HepG2 (cell line): ENCODE results near the gene FRMD1. TPM values are rescaled to one million over a fixed set of nuclear protein-coding genes. Genes with fewer than 3 reads are reported as not detected.

Source experiments
- ATAC-seq: fragments of 200-7000 bp; cut with Tn5 transposase; 3 replicates; pipeline ENCODE4 v1.9.1; 2020; ENCODE audit warnings: mild to moderate bottlenecking, moderate library complexity
- BruUV-seq: library from RNA; stranded (reverse); fragments of 400-500 nt; replicated peaks from 2 replicates; lab custom pipeline; 2021; lab: Mats Ljungman, UMichigan
- CTCF ChIA-PET: fragments of 300-600 bp; formaldehyde crosslinking; extraction: SDS; loops from one replicate; lab custom pipeline; 2021; ENCODE audit warnings: low total read pairs, inconsistent platforms, low intra/inter-chr PET ratio; lab: Yijun Ruan, JAX
- POLR2A ChIA-PET: fragments of 350-600 bp; sonication (Branson Sonifier 250); formaldehyde crosslinking; loops from one replicate; lab custom pipeline; 2020; ENCODE audit warnings: antibody characterized with exemption, inconsistent platforms; lab: Yijun Ruan, JAX
- DNase-seq: peaks from one replicate; pipeline ENCODE4 v3.0.0-alpha.2; 2015; ENCODE audit warnings: low spot score
- FAIRE-seq: peaks from 3 replicates; lab custom pipeline; 2011; peaks lifted over from hg19 to GRCh38; lab: Jason Lieb, UNC
- H2AFZ ChIP-seq: one replicate; pipeline ENCODE4 v1.6.1; 2011; ENCODE audit warnings: low read length, inconsistent platforms
- H3K27ac ChIP-seq: fragments of 300-600 bp; 3 replicates; pipeline ENCODE4 v1.8.0; 2011; ENCODE audit warnings: mixed run types, mild to moderate bottlenecking, mixed read lengths, low read length, inconsistent platforms; ENCODE audit not compliant: insufficient read depth; ENCODE audit errors: extremely low read length
- H3K27me3 ChIP-seq, 2 experiments: fragments of 200-600 bp in 1 of 2; 2 replicates in 1 of 2; 3 replicates in 1 of 2; pipeline versions ENCODE4 v1.6.0 to v1.8.0; 2011; ENCODE audit warnings: low read length in 2 of 2, mild to moderate bottlenecking in 2 of 2, moderate library complexity in 2 of 2, inconsistent platforms in 1 of 2; ENCODE audit not compliant: insufficient read depth in 2 of 2, control insufficient read depth in 1 of 2
- H3K36me3 ChIP-seq, 2 experiments: fragments of 200-600 bp in 1 of 2; replicated peaks in 1 of 2; 2 replicates in 1 of 2; 3 replicates in 1 of 2; pipeline versions ENCODE4 v1.5.1 to v1.8.0; 2011; ENCODE audit warnings: low read length in 2 of 2, inconsistent platforms in 1 of 2; ENCODE audit not compliant: insufficient read depth in 2 of 2, control insufficient read depth in 1 of 2
- H3K4me1 ChIP-seq: 2 replicates; pipeline ENCODE4 v1.5.1; 2012; ENCODE audit warnings: low read length, inconsistent platforms; ENCODE audit not compliant: insufficient read depth
- H3K4me2 ChIP-seq: 2 replicates; pipeline ENCODE4 v1.6.0; 2011; ENCODE audit warnings: low read depth, low read length, inconsistent platforms
- H3K4me3 ChIP-seq, 3 experiments: fragments of 200-600 bp in 1 of 3; sonication (generic), shearing (Covaris generic) in 1 of 3; replicated peaks in 1 of 3; 2 replicates each; pipeline ENCODE4 v1.5.1; 2011 to 2016; ENCODE audit warnings: low read length in 3 of 3, inconsistent platforms in 2 of 3, low read depth in 2 of 3, mild to moderate bottlenecking in 2 of 3, control low read depth in 1 of 3, mixed read lengths in 1 of 3; ENCODE audit not compliant: insufficient read depth in 1 of 3
- H3K79me2 ChIP-seq: one replicate; pipeline ENCODE4 v1.6.1; 2011; ENCODE audit warnings: low read length, inconsistent platforms; ENCODE audit not compliant: insufficient read depth
- H3K9ac ChIP-seq: 2 replicates; pipeline ENCODE4 v1.6.0; 2011; ENCODE audit warnings: mild to moderate bottlenecking, low read depth, low read length, inconsistent platforms; ENCODE audit not compliant: insufficient read depth
- H3K9me3 ChIP-seq: 2 replicates; pipeline ENCODE4 v1.5.1; 2012; ENCODE audit warnings: mild to moderate bottlenecking, low read length
- H4K20me1 ChIP-seq: 2 replicates; pipeline ENCODE4 v1.6.0; 2011; ENCODE audit warnings: inconsistent platforms, mild to moderate bottlenecking, low read length, moderate library complexity; ENCODE audit not compliant: insufficient read depth
- GFI1 ChIP-seq: sonication (generic); formaldehyde crosslinking; IDR thresholded peaks from 2 replicates; pipeline ENCODE4 v1.5.0; 2020; ENCODE audit warnings: missing genetic modification reagents, mild to moderate bottlenecking, borderline replicate concordance
- KIAA2018 ChIP-seq: sonication (generic); formaldehyde crosslinking; IDR thresholded peaks from 2 replicates; pipeline ENCODE4 v1.5.0; 2020; ENCODE audit warnings: mild to moderate bottlenecking, missing genetic modification reagents, borderline replicate concordance
- NR2C2 ChIP-seq: sonication (generic); formaldehyde crosslinking; IDR thresholded peaks from 2 replicates; pipeline ENCODE4 v1.4.0; 2020; ENCODE audit warnings: missing genetic modification reagents, mild to moderate bottlenecking, moderate library complexity, borderline replicate concordance
- PCBP2 ChIP-seq: fragments of 200-400 bp; formaldehyde crosslinking; optimal IDR thresholded peaks from 2 replicates; pipeline ENCODE3; 2018; ENCODE audit warnings: low read length, low read depth; ENCODE audit not compliant: poor library complexity, severe bottlenecking
- POLR2AphosphoS5 ChIP-seq: IDR thresholded peaks from 2 replicates; pipeline ENCODE4 v1.6.1; 2012; ENCODE audit warnings: low read depth, low read length
- PRPF4 ChIP-seq: fragments of 200-400 bp; formaldehyde crosslinking; IDR thresholded peaks from 2 replicates; pipeline ENCODE4 v1.6.1; 2016; ENCODE audit warnings: low read length, low read depth; ENCODE audit not compliant: poor library complexity, severe bottlenecking
- TERF1 ChIP-seq: sonication (generic); formaldehyde crosslinking; IDR thresholded peaks from 2 replicates; pipeline ENCODE4 v1.8.0; 2022; ENCODE audit warnings: mild to moderate bottlenecking, missing genetic modification reagents, moderate library complexity
- TFAP4 ChIP-seq: sonication (generic); IDR thresholded peaks from 2 replicates; pipeline ENCODE4 v1.6.1; 2016; ENCODE audit warnings: low read depth, borderline replicate concordance
- ZBTB33 ChIP-seq: sonication (generic); formaldehyde crosslinking; IDR thresholded peaks from 2 replicates; pipeline ENCODE4 v1.4.0; 2020; ENCODE audit warnings: missing genetic modification reagents
- ZNF337 ChIP-seq: sonication (generic); formaldehyde crosslinking; IDR thresholded peaks from 2 replicates; pipeline ENCODE4 v1.5.1; 2020; ENCODE audit warnings: missing genetic modification reagents, low read depth, mild to moderate bottlenecking, borderline replicate concordance
- ZNF7 ChIP-seq: IDR thresholded peaks from 2 replicates; pipeline ENCODE4 v1.6.1; 2016; ENCODE audit warnings: missing biosample characterization, missing genetic modification reagents
- WGBS: methylation state at CpG from one replicate; pipeline ENCODE4 v1.1.6; 2017; ENCODE audit warnings: low lambda C conversion rate; 5-methylcytosine and 5-hydroxymethylcytosine counted together
- in situ Hi-C: cut with HindIII; loops from 2 replicates; pipeline ENCODE4 v1.10.0; 2017; ENCODE audit warnings: low pct_unique_long_range_greater_than_20kb; ENCODE audit not compliant: extremely low pct_ligation_motif_present
- intact Hi-C: fragments of 100-400 bp; cut with micrococcal nuclease; formaldehyde crosslinking; loops from one replicate; pipeline ENCODE4 v1.10.0; 2022; ENCODE audit not compliant: unreplicated experiment
- polyA plus RNA-seq, 8 experiments: library from polyadenylated mRNA; depleted of rRNA in 3 of 8; stranded (reverse) in 7 of 8; unstranded in 1 of 8; fragments of >200 nt; fragmentation: Illumina TruSeq in 4 of 8; extraction: Trizol in 4 of 8; gene quantifications; 2 replicates each; pipeline versions ENCODE4 v1.2.1 to v1.2.3, GENCODE V29; 2011 to 2016; ENCODE audit warnings: low read depth in 4 of 8, missing spikeins in 1 of 8, mixed read lengths in 1 of 8; ENCODE audit not compliant: insufficient read depth in 1 of 8
- total RNA-seq, 5 experiments: library from RNA; depleted of rRNA; stranded (reverse); fragments of >200 nt; fragmentation: Illumina TruSeq; extraction: Trizol; gene quantifications; 2 replicates each; pipeline ENCODE4 v1.2.3, GENCODE V29; 2016; ENCODE audit warnings: low read depth in 1 of 5

The FRMD1 gene
- total and polyA plus RNA-seq, 2 of the 13 experiments (the other 11 are each of a cell fraction or from before 2014, with no cell fraction given), result 0.01 TPM; not detected in 1

GRCh38 chr6:168031411-168031971 is 47.5 kb downstream of the FRMD1 start:
- intact Hi-C loops (no loop called here), in situ Hi-C loops (no loop called here)
- BruUV-seq, result no TSS peak
- no peak overlapping the region for H3K27ac ChIP-seq
- no peak for ATAC-seq
- H3K4me2 ChIP-seq, result no peak overlapping the region
- CTCF ChIA-PET, result no interaction called here
- no peak for DNase-seq
- no peaks in the 10 kb centered on the region for H3K79me2 ChIP-seq
- no peak overlapping the region for H3K4me3 ChIP-seq
- POLR2A ChIA-PET, result no interaction called here
- H3K9me3 ChIP-seq, result no peaks in the 10 kb centered on the region
- no peaks in the 10 kb centered on the region for H4K20me1 ChIP-seq
- no peak overlapping the region for H2AFZ ChIP-seq
- H3K36me3 ChIP-seq, result no peaks in the 10 kb centered on the region
- WGBS, result 63% methylated on average over 14 of the region's 14 CpGs
- H3K27me3 ChIP-seq, result peaks cover 2 to 27% of the 10 kb centered on the region in 2 experiments; a peak in 4 of 5 replicates
- H3K9ac ChIP-seq, result no peak overlapping the region
- peaks cover 11% of the 10 kb centered on the region for H3K4me1 ChIP-seq
- FAIRE-seq, result no peak
- TF ChIP-seq PRPF4 (no peak), NR2C2 (no peak), KIAA2018 (CRISPR knock-in tag) (no peak), POLR2AphosphoS5 (no peak), TFAP4 (no peak), GFI1 (no peak), TERF1 (CRISPR knock-in tag) (no peak), ZNF337 (CRISPR knock-in tag) (no peak), PCBP2 (no peak), ZBTB33 (CRISPR knock-in tag) (no peak), ZNF7 (no peak)
